ENCODE measurements around the gene PYDC2.

DNA sequence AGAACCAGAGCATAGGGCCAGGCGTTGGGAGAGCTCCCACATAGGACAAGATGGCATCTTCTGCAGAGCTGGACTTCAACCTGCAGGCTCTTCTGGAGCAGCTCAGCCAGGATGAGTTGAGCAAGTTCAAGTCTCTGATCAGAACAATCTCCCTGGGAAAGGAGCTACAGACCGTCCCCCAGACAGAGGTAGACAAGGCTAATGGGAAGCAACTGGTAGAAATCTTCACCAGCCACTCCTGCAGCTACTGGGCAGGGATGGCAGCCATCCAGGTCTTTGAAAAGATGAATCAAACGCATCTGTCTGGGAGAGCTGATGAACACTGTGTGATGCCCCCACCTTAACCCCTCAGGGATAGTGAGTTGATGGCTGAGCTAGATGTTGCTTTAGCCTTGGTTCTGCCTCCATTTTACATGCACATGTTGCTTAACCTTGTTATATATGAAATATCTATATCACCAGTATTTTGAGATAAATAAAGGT, at the start of gene PYDC2:
- TF ChIP-seq SRF (IDR thresholded peaks at IDR 0.05; ENCODE audit: low read depth, low read length) (no peak), TAF1 (IDR thresholded peaks at IDR 0.05; ENCODE audit: low read depth, low read length) (no peak), EZH2 (IDR thresholded peaks at IDR 0.05; ENCODE audit: low read depth, low read length, severe bottlenecking) (no peak), SIX5 (IDR thresholded peaks at IDR 0.05; ENCODE audit: low read depth, low read length) (no peak)
- TF ChIP-seq, protein P1, sequence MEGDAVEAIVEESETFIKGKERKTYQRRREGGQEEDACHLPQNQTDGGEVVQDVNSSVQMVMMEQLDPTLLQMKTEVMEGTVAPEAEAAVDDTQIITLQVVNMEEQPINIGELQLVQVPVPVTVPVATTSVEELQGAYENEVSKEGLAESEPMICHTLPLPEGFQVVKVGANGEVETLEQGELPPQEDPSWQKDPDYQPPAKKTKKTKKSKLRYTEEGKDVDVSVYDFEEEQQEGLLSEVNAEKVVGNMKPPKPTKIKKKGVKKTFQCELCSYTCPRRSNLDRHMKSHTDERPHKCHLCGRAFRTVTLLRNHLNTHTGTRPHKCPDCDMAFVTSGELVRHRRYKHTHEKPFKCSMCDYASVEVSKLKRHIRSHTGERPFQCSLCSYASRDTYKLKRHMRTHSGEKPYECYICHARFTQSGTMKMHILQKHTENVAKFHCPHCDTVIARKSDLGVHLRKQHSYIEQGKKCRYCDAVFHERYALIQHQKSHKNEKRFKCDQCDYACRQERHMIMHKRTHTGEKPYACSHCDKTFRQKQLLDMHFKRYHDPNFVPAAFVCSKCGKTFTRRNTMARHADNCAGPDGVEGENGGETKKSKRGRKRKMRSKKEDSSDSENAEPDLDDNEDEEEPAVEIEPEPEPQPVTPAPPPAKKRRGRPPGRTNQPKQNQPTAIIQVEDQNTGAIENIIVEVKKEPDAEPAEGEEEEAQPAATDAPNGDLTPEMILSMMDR (IDR thresholded peaks at IDR 0.05; ENCODE audit: control extremely low read depth in 1 of 3, insufficient read depth in 1 of 3, low read depth in 1 of 3, low read length in 3 of 3), result no peak
- TF ChIP-seq, protein P2, sequence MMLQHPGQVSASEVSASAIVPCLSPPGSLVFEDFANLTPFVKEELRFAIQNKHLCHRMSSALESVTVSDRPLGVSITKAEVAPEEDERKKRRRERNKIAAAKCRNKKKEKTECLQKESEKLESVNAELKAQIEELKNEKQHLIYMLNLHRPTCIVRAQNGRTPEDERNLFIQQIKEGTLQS (IDR thresholded peaks at IDR 0.05; ENCODE audit: insufficient read depth, low read depth, low read length), result no peak

Data from H1 (cell line).